ENCODE results near the gene ADAMTS17.

Gene ADAMTS17

GRCh38 chr15:100308213-100308600, 33.6 kb downstream of the ADAMTS17 start:
- no peak overlapping the region for H2AFZ ChIP-seq (ENCODE audit: low read depth, low read length)
- TF ChIP-seq CTCF (IDR thresholded peaks at IDR 0.05; ENCODE audit: borderline replicate concordance, extremely low read depth, low read length, poor library complexity, severe bottlenecking) = no peak
- no peak for TF ChIP-seq EZH2 (IDR thresholded peaks at IDR 0.05; ENCODE audit: borderline replicate concordance, low read depth, low read length, severe bottlenecking)
- peaks cover 6% of the 10 kb centered on the region for H3K9me3 ChIP-seq (ENCODE audit: insufficient read depth, low read length, severe bottlenecking)
- peak; percentile 10 for ATAC-seq (ENCODE audit: insufficient read depth, low read depth)
- peaks cover 88% of the 10 kb centered on the region for H3K79me2 ChIP-seq (ENCODE audit: insufficient read depth, low read length)
- peak overlapping the region in 1 of 2 experiments; percentile 40; a peak in 2 of 4 replicates for H3K4me3 ChIP-seq (ENCODE audit: low read depth in 1 of 2, low read length in 2 of 2)
- H3K9ac ChIP-seq (ENCODE audit: low read depth, low read length) = peak overlapping the region; percentile 62
- DNase-seq = peak; percentile 34
- no peaks in the 10 kb centered on the region for H4K20me1 ChIP-seq (ENCODE audit: insufficient read depth, low read length)
- peak overlapping the region; percentile 98 for H3K27ac ChIP-seq (ENCODE audit: low read length)
- H3K36me3 ChIP-seq (ENCODE audit: insufficient read depth, low read length) = peaks cover 71% of the 10 kb centered on the region
- H3K4me1 ChIP-seq (ENCODE audit: insufficient read depth, low read length) = peaks cover 79% of the 10 kb centered on the region
- peak overlapping the region; percentile 65 for H3K4me2 ChIP-seq (ENCODE audit: insufficient read depth, low read length)
- no peaks in the 10 kb centered on the region for H3K27me3 ChIP-seq (ENCODE audit: insufficient read depth, low read length, poor library complexity)

GRCh38 chr15:100307241-100308212, 34.2 kb downstream of the ADAMTS17 start:
- Histone ChIP-seq H3K79me2 (ENCODE audit: insufficient read depth, low read length) (peaks cover 86% of the 10 kb centered on the region), H4K20me1 (ENCODE audit: insufficient read depth, low read length) (no peaks in the 10 kb centered on the region), H3K4me3 (ENCODE audit: low read depth in 1 of 2, low read length in 2 of 2) (peak overlapping the region in 1 of 2 experiments; percentile 40; a peak in 2 of 4 replicates), H3K9ac (ENCODE audit: low read depth, low read length) (peak overlapping the region; percentile 62), H3K4me2 (ENCODE audit: insufficient read depth, low read length) (peak overlapping the region; percentile 65), H3K9me3 (ENCODE audit: insufficient read depth, low read length, severe bottlenecking) (peaks cover 8% of the 10 kb centered on the region), H2AFZ (ENCODE audit: low read depth, low read length) (no peak overlapping the region), H3K36me3 (ENCODE audit: insufficient read depth, low read length) (peaks cover 67% of the 10 kb centered on the region), H3K27ac (ENCODE audit: low read length) (peak overlapping the region; percentile 98), H3K27me3 (ENCODE audit: insufficient read depth, low read length, poor library complexity) (no peaks in the 10 kb centered on the region), H3K4me1 (ENCODE audit: insufficient read depth, low read length) (peaks cover 72% of the 10 kb centered on the region)
- DNase-seq (peak; percentile 94), ATAC-seq (ENCODE audit: insufficient read depth, low read depth) (peak; percentile 92)
- TF ChIP-seq CTCF (IDR thresholded peaks at IDR 0.05; ENCODE audit: borderline replicate concordance, extremely low read depth, low read length, poor library complexity, severe bottlenecking) (peak; percentile 26), EZH2 (IDR thresholded peaks at IDR 0.05; ENCODE audit: borderline replicate concordance, low read depth, low read length, severe bottlenecking) (no peak)

GRCh38 chr15:100306098-100306497, 35.7 kb downstream of the ADAMTS17 start:
- no peak overlapping the region for H2AFZ ChIP-seq (ENCODE audit: low read depth, low read length)
- no peak overlapping the region for H3K4me2 ChIP-seq (ENCODE audit: insufficient read depth, low read length)
- TF ChIP-seq CTCF (IDR thresholded peaks at IDR 0.05; ENCODE audit: borderline replicate concordance, extremely low read depth, low read length, poor library complexity, severe bottlenecking) (no peak), EZH2 (IDR thresholded peaks at IDR 0.05; ENCODE audit: borderline replicate concordance, low read depth, low read length, severe bottlenecking) (no peak)
- peaks cover 14% of the 10 kb centered on the region for H3K9me3 ChIP-seq (ENCODE audit: insufficient read depth, low read length, severe bottlenecking)
- H3K79me2 ChIP-seq (ENCODE audit: insufficient read depth, low read length) = peaks cover 84% of the 10 kb centered on the region
- H3K4me1 ChIP-seq (ENCODE audit: insufficient read depth, low read length) = peaks cover 58% of the 10 kb centered on the region
- H4K20me1 ChIP-seq (ENCODE audit: insufficient read depth, low read length) = no peaks in the 10 kb centered on the region
- peak overlapping the region; percentile 98 for H3K27ac ChIP-seq (ENCODE audit: low read length)
- DNase-seq (no peak), ATAC-seq (ENCODE audit: insufficient read depth, low read depth) (no peak)
- H3K9ac ChIP-seq (ENCODE audit: low read depth, low read length) = peak overlapping the region; percentile 62; the same call in 1 of the 2 replicates
- H3K4me3 ChIP-seq (ENCODE audit: low read depth in 1 of 2, low read length in 2 of 2) = no peak overlapping the region
- H3K27me3 ChIP-seq (ENCODE audit: insufficient read depth, low read length, poor library complexity) = no peaks in the 10 kb centered on the region
- H3K36me3 ChIP-seq (ENCODE audit: insufficient read depth, low read length) = peaks cover 65% of the 10 kb centered on the region
